ENCODE data around the gene PACSIN1.
A peak's percentile ranks its signal among the peaks of the same experiment; 100 is the strongest.

The PACSIN1 gene

DNA sequence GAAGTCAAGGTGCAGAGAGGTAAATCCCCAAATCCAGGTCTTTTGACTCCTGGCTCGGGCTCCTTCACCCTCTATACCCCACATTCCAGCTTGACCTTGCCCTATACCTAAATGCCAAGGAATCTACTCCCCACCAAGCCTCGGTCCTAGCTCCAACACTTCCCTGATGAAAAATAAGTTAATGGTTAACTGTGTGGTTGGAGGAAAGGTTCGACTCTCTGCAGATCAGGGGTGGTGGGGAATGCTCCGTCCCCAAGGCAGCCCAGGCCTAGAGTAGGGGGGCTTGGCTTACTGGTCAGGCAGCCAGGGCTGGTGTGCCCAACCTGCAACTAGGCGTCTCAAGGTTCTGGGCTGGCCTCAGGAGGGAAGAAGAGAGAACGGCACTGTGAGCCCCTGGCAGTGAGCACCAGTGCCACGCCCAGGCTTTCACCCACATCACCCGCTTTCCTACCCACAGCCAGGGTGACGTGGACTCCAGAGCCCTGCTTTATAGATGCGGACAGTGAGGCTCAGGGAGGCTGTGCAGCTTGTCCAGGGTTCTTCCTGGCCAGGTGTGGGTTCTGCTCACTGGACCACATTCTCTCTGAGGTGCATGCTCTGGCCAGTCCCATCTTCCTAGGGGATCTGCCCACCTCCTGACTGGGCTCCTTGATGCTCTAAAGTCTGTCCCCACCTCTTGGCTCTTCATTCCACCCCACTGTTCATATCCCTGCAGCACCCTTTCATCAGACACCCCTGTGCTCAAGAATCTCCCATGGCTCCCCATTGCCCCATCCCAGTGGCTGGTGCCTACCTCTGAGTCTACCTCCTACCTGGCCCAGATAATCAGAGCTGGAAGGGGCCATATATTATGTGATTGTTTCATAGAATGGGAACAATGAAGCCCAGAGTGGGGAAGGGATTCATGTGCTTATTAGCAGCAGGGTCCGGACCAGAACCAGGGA, 82.1 kb downstream of the PACSIN1 start:
- DNase-seq = no peak

DNA sequence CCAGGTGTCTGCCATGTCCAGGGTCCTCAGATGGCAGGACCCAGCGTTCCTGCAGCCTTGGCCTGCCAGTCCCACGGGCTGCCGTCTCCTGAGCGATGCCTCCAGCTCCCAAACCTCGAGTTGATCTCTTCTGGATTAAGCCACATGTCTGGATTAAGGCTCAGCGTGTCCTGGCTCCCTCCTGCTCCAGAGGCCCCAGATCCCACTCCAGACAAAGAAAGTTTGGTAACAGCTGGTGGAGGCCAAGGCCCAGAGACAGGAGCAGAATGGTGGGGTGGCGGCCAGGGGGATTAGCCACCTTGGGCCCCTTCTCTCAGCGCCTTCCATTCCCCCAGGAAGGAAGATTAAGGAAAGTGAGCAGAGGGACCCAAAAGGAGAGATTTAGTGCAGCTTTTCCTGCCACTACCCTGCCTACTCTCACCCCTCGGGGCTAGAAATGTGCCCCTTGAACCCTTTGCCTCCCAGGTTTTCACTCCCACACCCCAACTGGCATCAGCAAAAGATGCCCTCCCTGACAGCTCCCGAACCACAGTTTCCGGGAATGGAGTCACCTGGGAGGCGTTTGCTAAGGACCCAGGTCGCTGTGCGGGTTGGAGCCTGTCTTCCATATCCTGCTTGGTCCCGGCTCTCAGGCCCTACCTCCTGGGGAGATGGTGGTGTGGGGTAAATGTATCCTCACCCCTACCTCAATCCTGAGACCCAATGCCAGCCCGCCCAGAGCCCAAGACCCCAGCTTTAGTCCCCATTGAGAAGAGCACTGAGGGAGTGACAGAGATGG, 83.3 kb downstream of the PACSIN1 start:
- DNase-seq = no peak

DNA sequence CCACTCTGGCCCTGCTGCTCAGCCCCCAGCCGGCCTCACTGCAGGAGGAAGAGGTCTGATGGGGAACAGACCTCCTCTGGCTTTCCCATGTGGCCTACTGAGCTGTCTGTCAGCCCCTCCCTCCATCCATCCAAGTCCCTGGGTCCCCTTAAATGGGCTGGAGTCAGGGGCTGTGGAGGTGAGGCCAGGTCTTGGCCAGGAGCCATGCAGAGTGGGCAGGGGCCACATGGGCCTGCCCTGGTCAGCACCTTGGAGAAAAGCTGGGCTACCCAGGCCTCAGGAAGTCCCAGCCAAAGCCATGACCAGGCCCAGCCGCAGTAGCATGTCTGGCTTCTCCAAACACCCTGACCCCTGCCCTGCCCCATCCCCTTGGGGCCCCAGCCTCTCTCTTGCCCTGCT, 83.9 kb downstream of the PACSIN1 start:
- no peak for DNase-seq

DNA sequence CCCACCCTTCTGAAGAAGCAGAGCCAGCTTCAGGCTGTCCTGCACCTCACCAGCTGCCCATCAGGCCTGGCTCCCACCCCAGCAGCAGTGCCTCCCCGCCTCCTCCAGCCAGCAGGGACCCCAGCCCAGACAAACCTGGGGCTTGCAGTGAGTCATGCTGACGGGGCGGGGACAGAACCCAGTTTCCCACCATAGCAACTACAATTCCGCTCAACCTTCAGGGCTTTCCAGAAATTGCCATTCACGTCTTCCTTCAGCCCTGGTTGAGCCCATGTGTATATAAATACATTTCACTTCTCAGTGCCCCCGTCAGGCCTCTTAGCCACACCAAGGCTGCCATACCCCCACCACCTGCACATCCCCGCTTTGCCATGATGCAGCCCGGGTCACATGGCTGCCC, 85.8 kb downstream of the PACSIN1 start:
- DNase-seq = no peak

GRCh38 chr6:34552620-34553019, 86.7 kb downstream of the PACSIN1 start:
- no peak for DNase-seq

GRCh38 chr6:34553146-34553545, 87.3 kb downstream of the PACSIN1 start:
- no peak for DNase-seq

- DNase-seq = no peak
Measured at GRCh38 chr6:34553750-34554149, 87.9 kb downstream of the PACSIN1 start.

DNA sequence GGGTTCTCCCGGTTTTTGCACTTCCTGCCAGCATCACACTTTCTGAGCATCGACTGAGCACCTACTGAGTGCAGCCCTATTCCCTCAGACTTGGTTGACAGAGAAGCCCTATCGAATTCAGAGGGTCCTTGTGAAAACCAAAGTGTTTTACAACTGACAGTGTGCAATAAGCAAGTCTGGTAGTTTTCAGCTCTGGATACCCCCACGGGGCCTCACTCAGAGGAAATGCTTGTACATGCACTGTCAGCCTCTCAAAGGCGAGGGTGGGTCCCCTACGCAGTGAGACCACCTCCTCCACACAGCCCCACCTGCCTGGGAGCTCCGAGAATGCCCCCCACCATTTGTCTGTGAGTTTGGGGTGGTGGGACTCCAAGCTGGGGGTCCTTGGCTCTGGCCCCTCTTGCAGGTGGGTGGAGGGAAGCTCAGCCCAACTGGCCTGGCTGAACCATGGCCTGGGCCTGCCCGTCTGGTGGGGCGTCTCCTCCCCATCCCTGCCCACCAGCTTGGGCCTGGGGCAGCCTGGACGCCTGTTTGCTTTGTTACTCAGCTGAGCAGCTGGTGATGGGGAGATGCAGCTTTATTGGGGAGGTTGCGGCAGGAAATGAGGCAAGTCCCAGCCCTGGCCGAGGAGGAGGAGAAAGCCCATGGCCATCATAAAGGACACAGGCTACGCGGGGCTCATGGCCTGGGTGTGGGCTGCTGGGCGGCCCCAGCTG, 88.6 kb downstream of the PACSIN1 start:
- DNase-seq = no peak

GRCh38 chr6:34555007-34555322, 89.1 kb downstream of the PACSIN1 start:
- DNase-seq = no peak

DNA sequence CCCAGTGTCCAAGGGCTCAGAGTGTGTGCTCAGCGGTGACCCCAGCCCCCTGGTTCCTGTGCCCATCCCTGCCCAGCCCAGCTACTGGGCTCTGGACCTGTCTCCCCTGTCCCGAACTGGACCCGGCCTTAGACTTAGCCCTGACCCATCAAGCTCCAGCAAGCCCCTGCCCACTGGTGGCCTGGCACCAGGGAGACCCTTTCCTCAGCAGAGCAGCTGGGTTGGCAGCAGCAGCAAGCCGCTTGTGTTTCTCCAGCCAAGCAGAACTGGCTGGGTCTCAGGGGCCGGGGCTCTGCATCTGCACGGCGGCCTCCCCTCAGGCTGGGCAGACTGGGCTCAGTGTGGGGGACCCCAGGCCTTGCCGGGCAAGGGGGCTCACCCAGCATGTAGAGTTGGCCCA, 89.5 kb downstream of the PACSIN1 start:
- no peak for DNase-seq

DNA sequence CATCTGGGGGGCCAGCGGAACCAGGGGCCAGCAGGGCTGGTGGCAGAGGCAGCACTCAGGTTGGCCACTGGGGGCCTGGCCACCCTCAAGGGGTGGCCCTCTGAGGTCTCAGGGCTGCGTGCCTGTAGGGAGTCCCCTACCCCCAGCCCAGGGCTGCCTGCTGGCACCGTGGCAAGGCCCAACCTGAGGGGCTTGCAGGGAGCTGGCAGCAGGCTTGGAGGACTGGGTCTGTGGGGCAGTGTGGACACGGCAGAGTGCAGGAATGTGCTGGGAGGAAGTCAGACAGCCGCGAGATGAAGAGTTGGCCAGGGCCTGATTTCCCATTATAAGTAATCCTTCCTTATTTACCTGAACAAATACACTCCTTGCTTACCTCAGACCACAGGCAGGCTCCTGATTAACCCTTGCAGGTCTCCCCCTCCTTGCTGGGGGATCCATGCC, 90.2 kb downstream of the PACSIN1 start, which contains the start of gene SPDEF:
Gene SPDEF, minus strand, starts transcription at position 299 of the 441 bp plus-strand sequence. CDS start 11,874 bp downstream, outside the sequence.
- DNase-seq = no peak

DNA sequence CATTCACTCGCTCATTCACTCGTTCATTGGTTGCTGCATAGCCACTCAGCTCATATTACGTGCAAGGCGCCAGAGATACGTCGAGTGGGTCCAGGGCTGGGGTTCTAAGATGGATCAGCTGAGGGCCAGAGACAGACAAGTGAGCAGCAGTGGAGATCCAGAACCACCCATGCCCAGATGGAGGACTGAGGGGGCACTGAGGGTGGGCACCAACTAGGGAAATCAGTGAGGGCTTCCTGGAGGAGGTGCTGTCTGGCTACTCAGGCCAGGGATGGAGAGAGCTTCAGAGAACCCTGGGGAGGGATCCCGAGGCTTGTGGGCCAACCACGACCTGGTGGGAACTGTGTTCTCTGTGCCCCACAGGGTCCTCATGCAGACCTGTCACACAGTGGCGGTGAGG, 90.6 kb downstream of the PACSIN1 start:
- no peak for DNase-seq

DNA sequence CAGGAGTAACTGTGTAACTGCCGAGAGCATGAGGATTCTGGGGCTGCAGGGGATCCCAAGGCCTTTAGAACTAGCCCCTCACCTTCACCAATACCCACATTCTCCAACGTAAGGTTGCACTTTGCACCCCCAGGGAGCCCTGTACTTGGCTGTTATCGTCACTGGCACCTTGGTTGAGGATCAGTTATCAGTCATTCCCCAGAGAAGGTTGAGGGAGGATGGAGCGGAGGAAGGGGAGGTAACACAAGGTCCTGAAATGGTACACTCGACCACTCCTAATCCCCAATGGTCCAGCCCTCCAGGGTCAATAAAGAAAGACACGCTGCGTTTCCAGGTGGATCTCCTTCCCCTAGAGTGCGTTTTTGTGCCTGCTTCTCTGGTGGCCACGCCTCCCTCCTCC, 91.4 kb downstream of the PACSIN1 start:
- no peak for DNase-seq

- no peak for DNase-seq
Measured at GRCh38 chr6:34558172-34558714, 92.4 kb downstream of the PACSIN1 start.

DNA sequence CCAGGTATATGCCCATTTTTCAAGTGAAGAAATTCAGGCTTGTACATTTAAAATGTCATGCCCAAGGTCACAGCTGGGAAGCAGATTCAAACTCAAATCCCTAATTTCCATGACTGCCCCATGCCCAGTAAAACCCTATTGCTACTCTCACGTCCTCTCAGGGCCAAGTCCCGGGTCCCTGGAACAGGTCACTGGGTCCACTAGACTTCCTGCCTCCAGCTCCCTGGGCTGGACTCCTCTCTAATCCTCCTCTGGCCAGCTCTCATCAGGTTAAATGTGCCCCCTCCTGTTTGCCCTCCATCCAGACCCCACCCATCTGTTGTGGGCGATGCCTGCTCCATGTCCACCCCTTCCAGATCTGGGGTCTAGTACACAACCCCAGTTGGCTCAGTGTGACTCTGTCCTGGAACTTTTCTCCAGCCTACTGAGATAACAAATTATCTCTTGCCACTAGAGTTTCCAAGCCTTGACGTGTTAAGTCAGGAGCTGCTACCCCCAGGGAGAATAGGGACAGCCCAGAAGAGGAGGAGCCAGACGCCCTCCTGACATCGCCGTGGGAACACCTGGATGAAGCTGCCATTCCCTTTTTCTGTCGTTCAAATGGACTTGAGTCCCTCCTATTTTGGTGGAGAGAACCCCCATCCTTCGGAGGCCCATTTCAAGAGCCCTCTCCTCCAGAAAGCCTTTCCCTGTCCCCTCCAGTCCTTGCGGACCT, 93.9 kb downstream of the PACSIN1 start:
- DNase-seq = no peak

- DNase-seq = peak; percentile 17
Measured at GRCh38 chr6:34560366-34561226, 94.7 kb downstream of the PACSIN1 start.

- no peak for DNase-seq
Measured at GRCh38 chr6:34561227-34561530, 95.3 kb downstream of the PACSIN1 start.

DNA sequence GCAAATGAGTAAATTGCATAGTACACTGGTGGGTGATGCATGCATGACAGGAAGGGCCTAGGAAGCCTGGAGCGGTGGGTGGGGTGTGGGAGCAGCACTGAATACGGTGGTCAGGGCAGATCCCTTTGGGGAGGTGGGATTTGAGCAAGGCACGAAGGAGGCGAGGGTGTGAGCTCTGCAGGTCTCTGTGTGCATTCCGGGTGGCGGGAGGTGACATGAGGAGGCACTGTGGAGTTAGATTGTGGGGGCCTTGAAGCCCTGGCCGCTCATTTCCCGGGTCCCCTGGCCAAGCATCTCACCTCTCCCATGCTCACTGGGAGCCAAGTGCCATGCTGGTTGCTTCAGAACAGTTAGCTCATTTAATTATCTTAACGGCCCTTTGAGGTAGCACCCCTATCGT, 96.5 kb downstream of the PACSIN1 start:
- no peak for DNase-seq

- DNase-seq = no peak
Measured at GRCh38 chr6:34562861-34563512, 97.1 kb downstream of the PACSIN1 start.

DNA sequence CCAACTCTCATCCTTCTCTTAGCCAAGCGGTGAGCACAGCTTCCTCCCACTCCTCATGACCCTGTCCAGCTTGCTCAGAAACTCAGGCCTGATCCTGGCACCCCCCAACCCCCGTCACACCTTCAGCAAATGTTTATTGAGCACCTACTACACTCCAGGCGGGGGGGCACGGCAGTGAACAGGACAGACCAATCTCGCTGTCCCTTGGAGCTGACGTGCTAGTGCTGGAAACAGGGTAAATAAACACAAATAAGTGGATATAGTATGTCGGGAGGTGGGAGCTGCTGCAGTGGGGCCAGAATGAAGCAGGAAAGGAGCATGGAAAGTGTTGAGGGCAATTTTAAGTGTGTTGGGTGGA, 97.6 kb downstream of the PACSIN1 start:
- DNase-seq = no peak

DNA sequence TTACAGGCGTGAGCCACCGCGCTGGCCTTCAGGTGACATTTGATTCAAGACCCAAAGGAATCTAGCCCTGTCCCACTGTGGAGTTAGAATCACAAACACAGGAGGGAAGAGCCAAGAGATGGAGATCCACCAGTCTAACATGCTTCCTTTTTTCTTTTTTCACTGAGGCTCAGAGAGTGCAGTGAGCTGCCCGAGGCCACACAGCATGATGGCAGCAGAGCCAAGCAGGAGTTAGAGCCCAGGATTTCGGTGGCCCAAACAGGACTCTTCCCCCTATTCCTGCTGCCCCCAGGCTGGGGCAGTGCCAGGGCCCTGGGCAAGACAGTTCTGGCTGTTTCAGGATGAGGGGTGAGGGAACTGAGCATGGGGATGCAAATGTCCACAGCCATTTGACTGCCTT, 98.3 kb downstream of the PACSIN1 start:
- no peak for DNase-seq
